Adipose tissue (tissue), 3 donors: ENCODE data around the gene WRAP73. TPM values are rescaled to one million over a fixed set of nuclear protein-coding genes. Genes with fewer than 3 reads are reported as not detected.

Experiments used
- H3K27ac ChIP-seq: one replicate; pipeline ENCODE4 v1.5.1; 2013; ENCODE audit warnings: low read depth, low read length
- WGBS, 3 donors: extraction: QIAGEN DNeasy Blood & Tissue Kit; methylation state at CpG; one replicate each; pipeline ENCODE4 v1.1.7; 2013; 5-methylcytosine and 5-hydroxymethylcytosine counted together
- polyA plus RNA-seq, 3 donors: library from polyadenylated mRNA; stranded (reverse); fragments of 200-250 nt; gene quantifications; one replicate each; pipeline ENCODE4 v1.2.3, GENCODE V29; 2013
- donor health status: healthy with polysubstance abuse.
- donor health status: Bipolar disorder and iron deficiency.
- donor health status: healthy.

WRAP73 gene
- polyA plus RNA-seq, 3 donors, result 12.0 to 17.5 (median 17.4) TPM

DNA sequence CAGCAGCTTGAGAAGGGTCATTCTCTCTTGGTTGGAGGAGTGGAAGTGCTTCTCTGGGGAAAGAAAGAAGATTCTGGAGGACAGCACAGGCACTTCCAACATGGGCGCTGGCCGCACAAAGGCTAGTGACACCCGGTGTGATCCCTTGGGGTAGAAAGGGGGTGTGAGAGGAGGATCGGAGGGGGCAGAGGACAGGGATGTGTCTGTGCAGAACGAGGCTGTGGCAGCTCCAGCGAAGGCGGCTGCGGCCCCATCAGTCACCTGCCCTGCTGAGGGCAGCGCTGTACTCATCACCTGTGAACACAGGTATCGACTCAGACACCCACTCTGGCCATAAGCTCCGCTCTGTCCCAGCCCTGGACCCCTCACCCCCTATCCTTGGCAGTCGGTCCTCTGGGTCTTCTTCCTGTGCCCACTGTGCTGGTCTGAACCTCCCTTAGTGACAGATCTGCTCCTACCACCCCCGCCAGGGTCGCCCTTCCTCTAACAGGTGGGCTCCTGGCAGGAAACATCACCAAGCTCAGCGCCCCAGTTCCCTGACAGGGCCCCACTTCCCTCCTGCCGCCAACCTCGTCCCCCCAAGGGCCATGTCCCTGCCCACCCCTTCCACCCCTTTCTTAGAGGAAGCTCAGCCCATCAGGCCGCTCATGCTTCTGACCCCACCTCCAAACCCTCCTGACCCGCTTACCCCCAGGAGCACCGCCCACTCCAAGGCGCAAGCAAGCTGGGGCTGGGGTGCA is 22.5 kb upstream of the WRAP73 start:
- H3K27ac ChIP-seq, result no peak overlapping the region
- WGBS, 3 donors, result 74 to 81% (median 75%) methylated on average over 20 to 21 of the region's 21 CpGs

DNA sequence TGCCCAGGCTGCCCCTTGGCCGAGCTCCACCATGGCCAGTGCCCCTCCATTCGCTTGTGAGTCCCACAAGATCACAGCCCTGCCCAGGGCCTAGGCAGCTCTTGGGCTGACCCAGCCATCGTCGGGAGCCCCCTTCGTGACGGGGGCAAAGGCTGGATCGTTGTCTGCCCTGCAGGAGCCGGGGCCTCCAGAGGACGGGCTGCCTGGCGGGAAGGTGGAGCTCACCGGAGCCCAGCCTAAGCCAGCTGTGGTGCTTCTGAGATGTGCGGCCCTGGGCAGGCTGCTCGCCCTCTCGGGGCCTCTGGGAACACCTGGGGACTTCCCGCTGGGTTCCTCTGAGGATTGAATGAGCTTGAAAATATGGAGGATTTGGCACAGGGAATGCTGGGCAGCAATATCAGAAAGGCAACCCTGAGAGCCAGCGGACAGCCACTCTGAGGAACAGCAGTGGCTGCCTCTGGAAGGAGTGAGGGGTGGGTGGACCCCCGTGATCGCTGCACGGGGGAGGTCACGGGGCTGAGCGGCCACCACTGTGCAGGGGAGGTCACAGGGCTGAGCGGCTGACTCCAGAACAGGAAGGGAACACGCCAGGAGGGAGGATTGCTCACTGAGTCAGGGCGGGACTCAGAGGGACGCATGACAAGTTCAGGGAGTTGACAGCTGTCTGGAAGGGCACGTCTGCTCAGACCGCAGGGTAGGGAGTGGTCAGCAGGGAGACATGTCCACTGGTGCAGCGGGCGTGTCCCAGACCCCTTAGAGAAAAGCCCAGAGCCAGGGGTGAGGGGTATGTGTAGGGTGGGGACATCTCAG is 21.7 kb upstream of the WRAP73 start:
- 35 to 62% (median 59%) methylated on average over 29 of the region's 29 CpGs for WGBS, 3 donors
- H3K27ac ChIP-seq, result no peak overlapping the region

DNA sequence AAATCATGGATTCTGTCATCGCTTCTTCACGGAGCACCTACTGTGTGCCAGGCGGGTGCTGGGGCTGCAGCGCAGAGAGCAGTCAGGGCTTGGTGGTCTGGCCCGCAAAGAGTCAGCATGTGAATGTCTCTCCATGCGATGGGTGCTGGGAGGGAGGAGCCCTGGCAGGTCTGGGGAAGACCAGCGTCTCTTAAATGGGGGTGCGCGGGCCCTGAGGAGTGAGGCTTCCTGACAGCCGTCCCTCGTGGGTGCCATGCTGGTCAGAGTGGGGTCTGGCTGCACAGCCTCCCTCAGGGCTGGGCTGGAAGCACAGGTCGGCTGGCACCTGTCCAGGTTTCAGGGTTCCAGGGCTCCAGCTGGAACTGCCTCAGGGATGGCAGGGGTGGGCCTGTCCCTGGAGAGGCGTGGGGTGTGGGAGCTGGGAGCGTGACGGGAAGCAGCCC is 20.9 kb upstream of the WRAP73 start:
- 82 to 86% (median 84%) methylated on average over 15 of the region's 15 CpGs for WGBS, 3 donors
- no peak overlapping the region for H3K27ac ChIP-seq

- no peak overlapping the region for H3K27ac ChIP-seq
- WGBS, 3 donors, result 84 to 92% (median 85%) methylated on average over 9 of the region's 9 CpGs
These were observed 20.1 kb upstream of the WRAP73 start for GRCh38 chr1:3669971-3670431.

DNA sequence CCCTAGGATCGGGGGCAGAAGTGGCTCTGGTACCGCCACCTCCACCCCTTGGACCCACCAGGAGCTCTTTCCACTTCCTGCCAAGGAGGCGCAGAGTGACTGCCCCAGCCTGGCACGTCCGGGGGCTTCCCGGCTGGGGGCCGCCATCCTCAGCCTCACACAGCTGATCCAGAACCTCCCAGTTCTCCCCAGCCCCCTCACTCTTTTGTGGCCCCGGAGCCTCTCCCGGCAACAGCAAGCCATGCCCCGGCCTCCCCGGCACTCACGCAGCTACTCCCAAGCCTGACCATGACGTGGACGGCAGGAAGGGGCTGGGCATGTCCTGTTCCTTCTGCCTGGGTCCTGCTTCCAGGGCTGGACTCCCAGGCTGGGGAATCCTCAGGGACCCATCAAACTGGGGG is 19.5 kb upstream of the WRAP73 start:
- WGBS, 3 donors, result 61 to 77% (median 64%) methylated on average over 13 to 14 of the region's 14 CpGs
- no peak overlapping the region for H3K27ac ChIP-seq

- no peak overlapping the region for H3K27ac ChIP-seq
- WGBS, 3 donors, result 15 to 31% (median 29%) methylated on average over 28 to 30 of the region's 30 CpGs
These were observed 18.8 kb upstream of the WRAP73 start for GRCh38 chr1:3668585-3669300.

- WGBS, 3 donors, result 69 to 74% (median 71%) methylated on average over 8 of the region's 8 CpGs
- H3K27ac ChIP-seq, result no peak overlapping the region
These were observed 18.2 kb upstream of the WRAP73 start for GRCh38 chr1:3668148-3668547.

DNA sequence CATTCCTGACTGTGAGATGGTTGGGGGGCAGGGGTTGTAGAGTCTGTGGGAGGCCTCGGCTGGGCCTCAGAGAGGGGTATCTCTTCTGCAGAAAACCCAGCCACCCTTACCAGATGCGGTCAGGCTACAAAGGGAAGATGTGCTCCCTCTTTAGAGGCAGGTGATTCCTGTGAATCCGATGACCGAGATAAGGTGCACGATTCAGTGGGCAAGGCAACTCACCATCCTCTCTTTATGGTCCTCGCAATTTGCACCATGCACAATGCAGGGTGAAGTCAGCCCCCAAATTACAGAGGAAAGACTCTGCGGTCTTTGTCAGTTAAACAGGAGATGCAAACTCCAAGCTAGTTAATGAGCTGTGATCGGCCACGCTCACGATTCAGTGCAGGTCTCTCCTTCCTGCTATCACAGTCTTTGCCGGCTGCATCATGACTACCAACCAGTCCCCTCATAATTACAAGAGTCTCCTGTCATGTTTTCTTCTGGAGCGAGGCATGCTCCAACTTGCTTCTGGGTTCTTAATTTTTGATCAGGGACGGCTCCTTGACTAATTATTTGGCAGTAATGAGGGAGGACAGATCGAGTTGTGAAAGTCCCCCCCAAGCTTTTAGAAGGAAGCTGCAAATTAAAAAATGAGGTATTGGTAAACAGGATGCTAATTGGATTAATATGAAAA is 14.9 kb upstream of the WRAP73 start:
- WGBS, 3 donors, result 86 to 89% (median 87%) methylated on average over 14 of the region's 14 CpGs

DNA sequence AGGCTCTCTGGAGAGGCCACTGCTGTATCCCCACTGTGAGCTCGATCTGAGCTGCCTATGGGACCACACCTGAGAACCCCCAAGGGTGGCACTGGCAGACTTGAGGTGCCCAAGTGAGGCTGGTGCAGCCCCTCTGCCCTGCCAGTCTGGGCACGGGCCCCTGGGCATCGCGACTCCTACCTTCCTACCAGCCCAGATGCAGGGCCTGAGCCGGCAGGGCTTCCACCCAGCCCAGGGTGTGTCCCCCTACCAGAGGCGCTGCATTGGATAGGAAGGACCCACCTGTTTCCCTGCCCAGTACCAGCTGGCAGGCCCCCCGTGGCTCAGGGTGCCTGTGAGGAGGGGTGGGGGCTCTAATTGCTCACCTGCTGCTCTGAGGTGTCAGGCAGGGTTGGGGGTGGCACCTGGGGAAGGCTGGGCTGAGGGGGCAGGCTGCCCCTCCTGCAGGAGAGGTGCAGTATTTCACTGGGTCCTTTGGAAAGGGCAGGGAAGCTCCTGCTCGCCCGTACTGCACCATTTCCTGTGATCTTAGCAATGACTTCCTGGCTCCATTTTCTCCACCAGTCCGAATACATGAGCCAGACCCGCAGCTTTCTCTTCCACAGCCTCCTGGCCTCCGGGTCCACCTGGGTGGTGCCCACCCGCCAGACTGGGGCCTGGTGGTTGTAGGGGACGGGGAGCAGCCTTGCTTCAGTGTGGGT is 14.2 kb upstream of the WRAP73 start:
- 68 to 83% (median 74%) methylated on average over 14 of the region's 14 CpGs for WGBS, 3 donors
- no peak overlapping the region for H3K27ac ChIP-seq

More for the DNA sequence above, 14.9 kb upstream of the WRAP73 start:
- H3K27ac ChIP-seq, result no peak overlapping the region

- WGBS, 3 donors, result 84 to 87% (median 86%) methylated on average over 16 of the region's 16 CpGs
- H3K27ac ChIP-seq, result no peak overlapping the region
These were observed 12.3 kb upstream of the WRAP73 start for GRCh38 chr1:3662080-3662671.

- WGBS, 3 donors, result 94 to 96% (median 96%) methylated on average over 4 of the region's 4 CpGs
- no peak overlapping the region for H3K27ac ChIP-seq
These were observed 11.7 kb upstream of the WRAP73 start for GRCh38 chr1:3661631-3662030.

- H3K27ac ChIP-seq, result no peak overlapping the region
- WGBS, 3 donors, result 78 to 79% (median 79%) methylated on average over 2 of the region's 2 CpGs
These were observed 10.8 kb upstream of the WRAP73 start for GRCh38 chr1:3660704-3661103.

DNA sequence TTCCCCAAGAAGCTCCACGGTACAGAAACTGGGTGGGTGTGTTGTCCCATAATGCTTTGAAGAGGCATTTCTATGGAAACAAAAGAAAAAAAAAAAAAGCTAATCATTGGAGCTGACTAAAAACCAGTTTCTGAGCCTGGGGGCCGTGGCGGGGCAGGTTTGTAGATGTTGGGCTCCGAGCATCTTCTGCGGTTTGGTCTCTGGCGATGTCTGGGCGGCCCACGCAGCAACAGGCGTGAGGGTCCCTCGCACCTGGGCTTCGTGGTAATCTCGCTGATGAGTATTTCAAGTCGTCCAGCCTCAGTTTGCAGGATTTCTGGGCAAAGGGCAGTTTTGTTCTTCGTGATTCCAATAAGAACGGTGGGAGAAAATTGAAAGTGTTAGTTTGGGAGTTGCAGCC is 9.2 kb upstream of the WRAP73 start:
- H3K27ac ChIP-seq, result no peak overlapping the region
- 77 to 92% (median 84%) methylated on average over 15 of the region's 15 CpGs for WGBS, 3 donors

DNA sequence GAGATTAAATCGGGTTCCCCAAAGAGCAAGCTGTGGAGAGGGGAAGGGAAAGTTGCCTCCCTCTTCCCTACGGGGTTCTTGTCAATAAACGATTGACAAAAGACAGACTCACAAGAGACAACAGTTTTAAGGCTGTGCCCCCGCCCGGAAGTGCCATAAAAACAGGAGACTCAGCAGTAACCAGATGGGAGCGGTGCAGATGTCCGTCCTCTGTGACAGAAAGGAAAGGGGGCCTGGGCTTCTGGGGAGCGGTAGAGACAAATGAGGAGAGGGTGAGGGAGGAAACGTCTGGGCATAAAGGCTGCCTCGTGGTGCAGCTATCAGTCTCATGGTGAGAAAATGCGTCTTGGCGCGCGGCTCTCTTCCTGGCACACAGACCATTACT is 8.3 kb upstream of the WRAP73 start:
- no peak overlapping the region for H3K27ac ChIP-seq
- 46 to 73% (median 49%) methylated on average over 14 of the region's 14 CpGs for WGBS, 3 donors

DNA sequence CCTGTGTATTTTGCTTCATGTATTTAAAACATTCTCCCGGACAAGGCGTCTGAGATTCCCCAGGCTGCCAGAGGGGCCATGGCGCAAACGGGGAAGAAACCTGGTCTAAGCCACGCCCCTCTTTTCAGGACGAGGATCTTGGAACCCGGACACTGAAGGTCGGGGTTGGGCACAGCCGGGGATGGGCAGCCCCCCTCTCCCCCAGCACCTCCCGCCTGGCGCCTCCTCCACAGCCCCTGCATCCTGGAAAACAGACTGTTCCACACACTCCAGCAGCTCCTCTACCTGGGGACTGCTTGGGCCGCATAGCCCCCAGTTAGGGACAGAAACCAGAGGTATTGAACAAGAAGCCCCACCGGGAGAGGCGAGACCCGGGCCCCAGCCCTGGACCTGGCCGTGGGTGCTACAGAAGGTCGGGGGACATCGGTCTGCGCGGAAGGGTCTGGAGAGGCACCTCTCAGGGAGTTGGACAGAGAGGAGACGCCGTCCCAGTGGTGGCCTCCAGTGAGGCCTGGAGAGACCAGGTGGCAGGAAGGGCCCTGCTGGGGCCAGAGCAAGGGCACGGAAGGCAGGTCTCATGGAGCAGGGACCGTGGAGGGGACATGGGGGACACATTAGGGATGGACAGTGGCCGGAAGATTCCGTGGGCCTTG is 7.8 kb upstream of the WRAP73 start:
- 74 to 83% (median 79%) methylated on average over 26 of the region's 26 CpGs for WGBS, 3 donors
- H3K27ac ChIP-seq, result no peak overlapping the region

DNA sequence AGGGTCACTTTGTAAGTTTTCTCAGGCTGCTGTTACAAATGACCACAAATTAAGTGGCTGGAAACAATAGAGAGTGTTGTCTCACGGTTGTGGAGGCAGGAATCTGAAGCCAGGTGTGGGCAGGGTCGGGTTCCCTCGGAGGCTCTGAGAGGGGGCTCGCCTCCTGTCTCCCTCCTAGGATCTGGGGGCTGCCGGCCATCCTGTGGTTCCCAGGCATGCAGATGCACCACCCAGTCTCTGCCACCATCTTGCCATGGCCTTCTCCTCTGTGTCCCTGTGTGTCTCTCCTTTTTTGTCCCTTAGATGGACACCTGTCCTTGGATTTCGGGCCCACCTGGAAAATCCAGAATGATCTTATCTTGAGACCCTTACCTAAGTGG is 7.2 kb upstream of the WRAP73 start:
- H3K27ac ChIP-seq, result no peak overlapping the region
- WGBS, 3 donors, result 69 to 73% (median 71%) methylated on average over 6 of the region's 6 CpGs

DNA sequence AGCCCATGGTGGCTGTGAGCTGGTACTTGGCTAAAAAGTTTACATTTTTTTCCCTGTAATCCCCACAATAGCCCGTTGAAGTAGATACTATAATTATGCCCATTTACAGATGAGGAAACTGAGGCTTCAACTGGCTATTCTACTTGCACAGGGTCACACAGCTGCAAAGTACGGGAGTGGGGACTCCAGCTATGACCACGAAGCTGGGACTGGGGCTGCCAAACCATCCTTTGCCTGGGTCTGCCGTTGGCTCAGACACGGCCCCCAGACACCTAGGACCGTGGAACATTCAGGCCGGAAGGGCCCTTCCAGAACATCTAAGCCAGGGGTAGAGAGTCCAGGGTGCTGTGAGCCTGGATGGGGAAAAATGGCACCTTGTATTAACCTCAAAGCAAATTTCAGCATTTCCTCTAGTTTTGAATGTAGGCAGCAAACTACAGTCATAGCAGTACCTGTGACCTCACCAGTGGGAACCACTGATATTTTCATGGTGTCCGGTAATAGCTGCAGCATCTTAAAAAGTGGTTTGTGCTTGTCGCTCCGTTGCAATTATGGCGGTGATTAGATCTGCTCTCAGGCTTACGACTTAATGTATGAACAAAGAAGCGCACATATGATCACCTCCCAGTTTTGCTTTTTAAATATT is 6.7 kb upstream of the WRAP73 start:
- H3K27ac ChIP-seq, result no peak overlapping the region
- 80 to 89% (median 85%) methylated on average over 13 of the region's 13 CpGs for WGBS, 3 donors
